ENCODE measurements around the gene CNDP2. TPM values are rescaled to one million over a fixed set of nuclear protein-coding genes. Genes with fewer than 3 reads are reported as not detected.
"Not testable (repeated sequence)": the region's sequence is repeated elsewhere in the genome, so short reads cannot be mapped to it uniquely, and the experiment has no call there.

The CNDP2 gene
- total and polyA plus RNA-seq, 4 donors, result 26.7 to 99.2 (median 74.2) TPM

- WGBS, 2 donors, result 78 to 80% methylated on average over 23 of the region's 23 CpGs
- intact Hi-C loops (cut with DNase I), result no loop called here
- no peak for DNase-seq
- Histone ChIP-seq H3K9me3 (ENCODE audit: control insufficient read depth, low read length) (peaks cover 5% of the 10 kb centered on the region), H3K36me3 (ENCODE audit: control insufficient read depth in 1 of 2, insufficient read depth in 2 of 2, low read length in 1 of 2) (peaks cover 0 to 5% of the 10 kb centered on the region in 2 donors), H3K27me3 (ENCODE audit: control insufficient read depth in 1 of 2, insufficient read depth in 2 of 2, low read length in 1 of 2) (no peaks in the 10 kb centered on the region), H3K27ac (ENCODE audit: low read depth in 1 of 2, low read length in 2 of 2) (no peak overlapping the region), H3K4me3 (ENCODE audit: low read length in 2 of 2) (no peak overlapping the region), H3K4me1 (ENCODE audit: control insufficient read depth in 1 of 2, insufficient read depth in 2 of 2, low read length in 2 of 2) (no peaks in the 10 kb centered on the region)
- ATAC-seq (ENCODE audit: low FRiP score), result no peak
Measured at GRCh38 chr18:74522635-74523548, 26.7 kb downstream of the CNDP2 start.

DNA sequence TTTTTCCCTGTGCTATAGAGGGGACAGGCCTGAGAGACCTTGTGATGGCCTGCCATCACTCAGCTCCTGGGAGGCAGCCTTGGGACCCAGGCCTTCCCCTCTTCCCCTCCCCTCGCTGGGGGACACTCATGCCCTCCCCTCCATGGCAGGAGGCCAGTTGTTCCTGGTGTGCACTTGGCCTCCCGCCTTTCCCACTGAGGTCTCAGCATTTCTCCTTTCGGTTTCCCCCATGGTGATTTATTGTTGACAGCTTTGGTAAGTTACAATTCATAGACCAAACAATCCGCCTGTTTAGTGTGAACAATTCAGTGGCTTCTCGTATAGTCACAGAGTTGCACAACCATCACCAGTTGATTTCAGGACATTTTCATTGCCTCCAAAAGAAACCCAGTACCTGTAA is 27.9 kb downstream of the CNDP2 start:
- intact Hi-C loops (cut with DNase I), result no loop called here
- WGBS, 2 donors, result 33 to 35% methylated on average over 5 of the region's 5 CpGs
- no peaks in the 10 kb centered on the region for H3K4me1 ChIP-seq (ENCODE audit: control insufficient read depth in 1 of 2, insufficient read depth in 2 of 2, low read length in 2 of 2)
- peaks cover 0 to 1% of the 10 kb centered on the region in 2 donors for H3K36me3 ChIP-seq (ENCODE audit: control insufficient read depth in 1 of 2, insufficient read depth in 2 of 2, low read length in 1 of 2)
- no peaks in the 10 kb centered on the region for H3K27me3 ChIP-seq (ENCODE audit: control insufficient read depth in 1 of 2, insufficient read depth in 2 of 2, low read length in 1 of 2)
- ATAC-seq (ENCODE audit: low FRiP score), result no peak
- no peak for DNase-seq
- H3K9me3 ChIP-seq (ENCODE audit: control insufficient read depth, low read length), result peaks cover 5% of the 10 kb centered on the region
- H3K4me3 ChIP-seq (ENCODE audit: low read length in 2 of 2), result no peak overlapping the region
- H3K27ac ChIP-seq (ENCODE audit: low read depth in 1 of 2, low read length in 2 of 2), result no peak overlapping the region

GRCh38 chr18:74524915-74525314 is 28.8 kb downstream of the CNDP2 start:
- H3K9me3 ChIP-seq (ENCODE audit: control insufficient read depth, low read length); H3K27ac ChIP-seq (ENCODE audit: low read depth in 1 of 2, low read length in 2 of 2); H3K27me3 ChIP-seq (ENCODE audit: control insufficient read depth in 1 of 2, insufficient read depth in 2 of 2, low read length in 1 of 2); ATAC-seq (ENCODE audit: low FRiP score); H3K4me3 ChIP-seq (ENCODE audit: low read length in 2 of 2); intact Hi-C loops (cut with DNase I); H3K4me1 ChIP-seq (ENCODE audit: control insufficient read depth in 1 of 2, insufficient read depth in 2 of 2, low read length in 2 of 2); DNase-seq; H3K36me3 ChIP-seq (ENCODE audit: control insufficient read depth in 1 of 2, insufficient read depth in 2 of 2, low read length in 1 of 2): not testable (repeated sequence)
- 93 to 94% methylated on average over 7 of the region's 7 CpGs for WGBS, 2 donors

GRCh38 chr18:74525741-74526140 is 29.6 kb downstream of the CNDP2 start:
- no peak overlapping the region for H3K4me3 ChIP-seq (ENCODE audit: low read length in 2 of 2)
- 81 to 85% methylated on average over 9 of the region's 9 CpGs for WGBS, 2 donors
- H3K9me3 ChIP-seq (ENCODE audit: control insufficient read depth, low read length), result peaks cover 5% of the 10 kb centered on the region
- no peaks in the 10 kb centered on the region for H3K27me3 ChIP-seq (ENCODE audit: control insufficient read depth in 1 of 2, insufficient read depth in 2 of 2, low read length in 1 of 2)
- intact Hi-C loops (cut with DNase I), result no loop called here
- H3K27ac ChIP-seq (ENCODE audit: low read depth in 1 of 2, low read length in 2 of 2), result no peak overlapping the region
- H3K4me1 ChIP-seq (ENCODE audit: control insufficient read depth in 1 of 2, insufficient read depth in 2 of 2, low read length in 2 of 2), result no peaks in the 10 kb centered on the region
- H3K36me3 ChIP-seq (ENCODE audit: control insufficient read depth in 1 of 2, insufficient read depth in 2 of 2, low read length in 1 of 2), result no peaks in the 10 kb centered on the region
- DNase-seq, result no peak
- ATAC-seq (ENCODE audit: low FRiP score), result no peak

GRCh38 chr18:74526488-74526887 is 30.3 kb downstream of the CNDP2 start:
- no peak for ATAC-seq (ENCODE audit: low FRiP score)
- 23 to 29% methylated on average over 2 of the region's 2 CpGs for WGBS, 2 donors
- no peaks in the 10 kb centered on the region for H3K4me1 ChIP-seq (ENCODE audit: control insufficient read depth in 1 of 2, insufficient read depth in 2 of 2, low read length in 2 of 2)
- H3K4me3 ChIP-seq (ENCODE audit: low read length in 2 of 2), result no peak overlapping the region
- H3K9me3 ChIP-seq (ENCODE audit: control insufficient read depth, low read length), result peaks cover 5% of the 10 kb centered on the region
- H3K36me3 ChIP-seq (ENCODE audit: control insufficient read depth in 1 of 2, insufficient read depth in 2 of 2, low read length in 1 of 2), result no peaks in the 10 kb centered on the region
- intact Hi-C loops (cut with DNase I), result no loop called here
- H3K27me3 ChIP-seq (ENCODE audit: control insufficient read depth in 1 of 2, insufficient read depth in 2 of 2, low read length in 1 of 2), result no peaks in the 10 kb centered on the region
- H3K27ac ChIP-seq (ENCODE audit: low read depth in 1 of 2, low read length in 2 of 2), result no peak overlapping the region
- no peak for DNase-seq

DNA sequence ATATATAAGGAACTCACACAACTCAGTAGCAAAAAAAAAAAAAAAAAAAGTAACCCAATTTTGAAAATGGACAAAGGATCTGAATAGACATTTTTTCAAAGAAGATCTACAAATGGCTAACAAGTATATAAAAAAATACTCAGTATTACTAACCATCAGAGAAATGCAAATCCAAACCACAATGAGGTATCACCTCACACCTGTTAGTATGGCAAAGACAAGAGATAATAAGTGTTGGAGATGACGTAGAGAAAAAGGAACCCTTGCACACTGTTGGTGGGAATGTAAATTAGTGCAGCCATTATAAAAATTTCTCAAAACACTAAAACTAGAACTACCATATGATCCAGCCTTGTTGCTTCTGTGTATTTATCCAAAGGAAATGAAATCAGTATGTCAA is 32.3 kb downstream of the CNDP2 start:
- no peaks in the 10 kb centered on the region for H3K36me3 ChIP-seq (ENCODE audit: control insufficient read depth in 1 of 2, insufficient read depth in 2 of 2, low read length in 1 of 2)
- 92% methylated on average over 1 of the region's 1 CpG for WGBS, 2 donors
- H3K4me3 ChIP-seq (ENCODE audit: low read length in 2 of 2), result no peak overlapping the region
- DNase-seq (no peak), ATAC-seq (ENCODE audit: low FRiP score) (no peak)
- H3K27ac ChIP-seq (ENCODE audit: low read depth in 1 of 2, low read length in 2 of 2), result no peak overlapping the region
- no peaks in the 10 kb centered on the region for H3K4me1 ChIP-seq (ENCODE audit: control insufficient read depth in 1 of 2, insufficient read depth in 2 of 2, low read length in 2 of 2)
- no peaks in the 10 kb centered on the region for H3K27me3 ChIP-seq (ENCODE audit: control insufficient read depth in 1 of 2, insufficient read depth in 2 of 2, low read length in 1 of 2)
- intact Hi-C loops (cut with DNase I), result no loop called here
- peaks cover 5% of the 10 kb centered on the region for H3K9me3 ChIP-seq (ENCODE audit: control insufficient read depth, low read length)

GRCh38 chr18:74528913-74529312 is 32.8 kb downstream of the CNDP2 start:
- intact Hi-C loops (cut with DNase I), result no loop called here
- Histone ChIP-seq H3K4me1 (ENCODE audit: control insufficient read depth in 1 of 2, insufficient read depth in 2 of 2, low read length in 2 of 2) (no peaks in the 10 kb centered on the region), H3K27me3 (ENCODE audit: control insufficient read depth in 1 of 2, insufficient read depth in 2 of 2, low read length in 1 of 2) (no peaks in the 10 kb centered on the region), H3K36me3 (ENCODE audit: control insufficient read depth in 1 of 2, insufficient read depth in 2 of 2, low read length in 1 of 2) (no peaks in the 10 kb centered on the region), H3K4me3 (ENCODE audit: low read length in 2 of 2) (no peak overlapping the region), H3K9me3 (ENCODE audit: control insufficient read depth, low read length) (peaks cover 5% of the 10 kb centered on the region), H3K27ac (ENCODE audit: low read depth in 1 of 2, low read length in 2 of 2) (no peak overlapping the region)
- no peak for ATAC-seq (ENCODE audit: low FRiP score)
- DNase-seq, result no peak
- 65 to 66% methylated on average over 3 of the region's 3 CpGs for WGBS, 2 donors

DNA sequence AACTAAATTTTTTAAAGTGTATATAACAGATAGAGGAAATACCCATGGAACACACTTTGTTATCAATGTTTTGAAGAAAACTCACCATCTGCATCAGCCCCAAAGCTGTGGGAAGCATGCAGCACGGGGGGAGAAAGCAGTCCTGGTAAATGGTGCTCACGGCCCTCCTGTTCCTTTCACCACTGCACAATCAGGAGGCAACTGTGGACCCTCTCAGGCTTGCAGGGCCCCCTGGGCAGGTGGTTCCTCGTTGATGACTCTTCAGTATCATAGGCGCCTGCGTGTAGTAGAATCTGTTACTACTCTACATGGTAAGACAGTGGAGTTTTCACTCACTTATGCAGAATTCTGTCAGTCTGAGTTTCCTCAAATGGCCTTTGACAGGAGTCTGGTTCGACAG is 33.2 kb downstream of the CNDP2 start:
- no peak overlapping the region for H3K27ac ChIP-seq (ENCODE audit: low read depth in 1 of 2, low read length in 2 of 2)
- DNase-seq (no peak), ATAC-seq (ENCODE audit: low FRiP score) (no peak)
- intact Hi-C loops (cut with DNase I), result no loop called here
- WGBS, 2 donors, result 85% methylated on average over 6 of the region's 6 CpGs
- no peaks in the 10 kb centered on the region for H3K27me3 ChIP-seq (ENCODE audit: control insufficient read depth in 1 of 2, insufficient read depth in 2 of 2, low read length in 1 of 2)
- no peaks in the 10 kb centered on the region for H3K4me1 ChIP-seq (ENCODE audit: control insufficient read depth in 1 of 2, insufficient read depth in 2 of 2, low read length in 2 of 2)
- peaks cover 5% of the 10 kb centered on the region for H3K9me3 ChIP-seq (ENCODE audit: control insufficient read depth, low read length)
- H3K4me3 ChIP-seq (ENCODE audit: low read length in 2 of 2), result no peak overlapping the region
- H3K36me3 ChIP-seq (ENCODE audit: control insufficient read depth in 1 of 2, insufficient read depth in 2 of 2, low read length in 1 of 2), result no peaks in the 10 kb centered on the region
